CD4-positive, alpha-beta memory T cell (primary cell): ENCODE measurements around the gene HACD3. TPM values are rescaled to one million over a fixed set of nuclear protein-coding genes. Genes with fewer than 3 reads are reported as not detected.

Experiments
- CTCF ChIA-PET: fragments of 350-600 bp; sonication (Branson Sonifier 250); formaldehyde crosslinking; loops from one replicate; lab custom pipeline; 2021; ENCODE audit warnings: inconsistent platforms; ENCODE audit not compliant: partially characterized antibody; lab: Charles Lee
- POLR2A ChIA-PET: fragments of 350-600 bp; sonication (Branson Sonifier 250); formaldehyde crosslinking; loops from one replicate; lab custom pipeline; 2021; ENCODE audit not compliant: partially characterized antibody; lab: Charles Lee
- DNase-seq, 5 donors: peaks; one replicate each; pipeline versions ENCODE4 v3.0.0 to v3.0.0-alpha.2; 2020 to 2022; ENCODE audit warnings: mixed read lengths in 1 of 5
- H3K27ac ChIP-seq: one replicate; pipeline ENCODE4 v1.7.0; 2013; ENCODE audit warnings: low read depth, low read length
- H3K27me3 ChIP-seq: 2 replicates; pipeline ENCODE4 v1.7.0; 2013; ENCODE audit warnings: mild to moderate bottlenecking, low read length, moderate library complexity; ENCODE audit not compliant: insufficient read depth
- H3K36me3 ChIP-seq: 2 replicates; pipeline ENCODE4 v1.7.0; 2013; ENCODE audit warnings: mild to moderate bottlenecking, low read length, moderate library complexity; ENCODE audit not compliant: insufficient read depth
- H3K4me1 ChIP-seq: 2 replicates; pipeline ENCODE4 v1.7.0; 2013; ENCODE audit warnings: mild to moderate bottlenecking, low read length, moderate library complexity; ENCODE audit not compliant: insufficient read depth
- H3K4me3 ChIP-seq, 2 donors: one replicate each; pipeline ENCODE4 v1.7.0; 2013; ENCODE audit warnings: low read length in 2 of 2, mild to moderate bottlenecking in 1 of 2
- H3K9me3 ChIP-seq, 2 donors: one replicate each; pipeline ENCODE4 v1.7.0; 2013; ENCODE audit warnings: low read length in 2 of 2, control low read depth in 1 of 2; ENCODE audit not compliant: control insufficient read depth in 1 of 2
- H3K27ac Mint-ChIP-seq, 7 donors: one replicate each; pipeline ENCODE4 v1.8.0; 2020 to 2021; ENCODE audit warnings: mixed read lengths in 7 of 7, mild to moderate bottlenecking in 6 of 7, inconsistent platforms in 3 of 7, moderate library complexity in 3 of 7
- H3K27me3 Mint-ChIP-seq, 2 donors: one replicate each; pipeline ENCODE4 v1.8.0; 2020 to 2021; ENCODE audit warnings: mixed read lengths in 2 of 2
- H3K36me3 Mint-ChIP-seq, 2 donors: one replicate each; pipeline ENCODE4 v1.8.0; 2020 to 2021; ENCODE audit warnings: mixed read lengths in 2 of 2, inconsistent platforms in 1 of 2, mild to moderate bottlenecking in 1 of 2
- H3K4me1 Mint-ChIP-seq, 4 donors: one replicate each; pipeline ENCODE4 v1.8.0; 2020 to 2021; ENCODE audit warnings: mixed read lengths in 4 of 4, mild to moderate bottlenecking in 1 of 4
- H3K4me3 Mint-ChIP-seq, 8 donors: one replicate each; pipeline ENCODE4 v1.8.0; 2020 to 2021; ENCODE audit warnings: mixed read lengths in 8 of 8, mild to moderate bottlenecking in 7 of 8, moderate library complexity in 6 of 8, inconsistent platforms in 3 of 8
- H3K9me3 Mint-ChIP-seq, 8 donors: one replicate each; pipeline ENCODE4 v1.8.0; 2020 to 2021; ENCODE audit warnings: mixed read lengths in 8 of 8, mild to moderate bottlenecking in 5 of 8, inconsistent platforms in 3 of 8, moderate library complexity in 1 of 8
- intact Hi-C: fragments of 100-400 bp; cut with micrococcal nuclease; formaldehyde crosslinking; loops from one replicate; pipeline ENCODE4 v1.15.1; 2023
- polyA plus RNA-seq, 2 donors: library from polyadenylated mRNA; unstranded; fragments of 300-500 nt; fragmentation: Illumina TruSeq; gene quantifications; one replicate each; pipeline ENCODE4 v1.2.3, GENCODE V29; 2021
- total RNA-seq, 2 experiments: library from RNA; stranded (reverse); gene quantifications; one replicate each; pipeline ENCODE4 v1.2.3, GENCODE V29; 2021

HACD3 gene
- total and polyA plus RNA-seq, 4 experiments from 2014 or later, result 23.1 to 35.9 (median 29.7) TPM

- H3K4me3 Mint-ChIP-seq, result peak within 1 kb of the TSS; percentile 85 to 100 (median 95)
- H3K27ac Mint-ChIP-seq, result peak within 1 kb of the TSS; percentile 82 to 97 (median 97)
- POLR2A ChIA-PET, result interaction anchor here (0.8 to 3.2 kb wide), 4 partner anchors 13 to 776 kb away, joined by 4 to 36 read pairs (median 11); partner anchors contain the start of genes DIS3L, HACD3, INTS14 and RAB11A
- peak within 1 kb of the TSS; percentile 85 for H3K27ac ChIP-seq
- H3K9me3 ChIP-seq, result no peaks in the 10 kb centered on the region
- peak within 1 kb of the TSS; percentile 86 to 96 for H3K4me3 ChIP-seq
- H3K27me3 Mint-ChIP-seq, result no peaks in the 10 kb centered on the region
- CTCF ChIA-PET, result interaction anchor here (0.6 to 0.7 kb wide), 3 partner anchors 9 to 808 kb away, joined by 3 to 4 read pairs (median 4); no protein-coding TSS in a partner anchor
- peaks cover 0 to 28% of the 10 kb centered on the region in 2 donors for H3K36me3 Mint-ChIP-seq
- peaks cover 6% of the 10 kb centered on the region for H3K36me3 ChIP-seq
- no peaks in the 10 kb centered on the region for H3K9me3 Mint-ChIP-seq
- H3K4me1 Mint-ChIP-seq, result peaks cover 23 to 53% (median 38%) of the 10 kb centered on the region in 4 donors
- no peaks in the 10 kb centered on the region for H3K27me3 ChIP-seq
- intact Hi-C loops, result loop anchor here (1.0 to 2.0 kb wide), 4 partner anchors 13 to 1354 kb away; partner anchors contain the start of genes HACD3, INTS14, PPIB and RAB11A
- H3K4me1 ChIP-seq, result peaks cover 52% of the 10 kb centered on the region
- DNase-seq, result peak; percentile 92 to 93 (median 92)
These were observed 13.0 kb upstream of the HACD3 start, which contains the start of gene DPP8 for GRCh38 chr15:65516997-65517865. Gene DPP8 (minus strand): TSS chr15:65517689. CDS start chr15:65512553, 5,136 bp downstream.

GRCh38 chr15:65517866-65518207, 12.4 kb upstream of the HACD3 start:
- H3K4me1 Mint-ChIP-seq, result peaks cover 22 to 47% (median 34%) of the 10 kb centered on the region in 4 donors
- POLR2A ChIA-PET, result interaction anchor here (3.2 kb wide), 1 partner anchor 12 kb away, joined by 36 read pairs; the partner anchor contains the start of gene HACD3
- H3K4me1 ChIP-seq, result peaks cover 46% of the 10 kb centered on the region
- H3K4me3 ChIP-seq, result peak overlapping the region; percentile 86 to 96
- peak overlapping the region; percentile 85 to 100 (median 95) for H3K4me3 Mint-ChIP-seq
- H3K27me3 ChIP-seq, result no peaks in the 10 kb centered on the region
- intact Hi-C loops, result loop anchor here (1.0 to 2.0 kb wide), 4 partner anchors 12 to 1355 kb away; partner anchors contain the start of genes HACD3, INTS14, PPIB and RAB11A
- CTCF ChIA-PET, result interaction anchor here (0.7 kb wide), 1 partner anchor 14 kb away, joined by 3 read pairs; no protein-coding TSS in a partner anchor
- no peaks in the 10 kb centered on the region for H3K9me3 ChIP-seq
- H3K27ac Mint-ChIP-seq, result peak overlapping the region; percentile 74 to 97 (median 97)
- H3K27ac ChIP-seq, result peak overlapping the region; percentile 85
- no peaks in the 10 kb centered on the region for H3K9me3 Mint-ChIP-seq
- peaks cover 0 to 22% of the 10 kb centered on the region in 2 donors for H3K36me3 Mint-ChIP-seq
- H3K36me3 ChIP-seq, result peaks cover 4% of the 10 kb centered on the region
- no peaks in the 10 kb centered on the region for H3K27me3 Mint-ChIP-seq
- DNase-seq, result no peak

GRCh38 chr15:65518633-65519285, 11.5 kb upstream of the HACD3 start:
- no peaks in the 10 kb centered on the region for H3K27me3 Mint-ChIP-seq
- Histone ChIP-seq H3K4me1 (peaks cover 36% of the 10 kb centered on the region), H3K27me3 (no peaks in the 10 kb centered on the region), H3K36me3 (peaks cover 4% of the 10 kb centered on the region), H3K4me3 (no peak overlapping the region), H3K9me3 (no peaks in the 10 kb centered on the region), H3K27ac (no peak overlapping the region)
- POLR2A ChIA-PET, result interaction anchor here (3.2 kb wide), 1 partner anchor 11 kb away, joined by 36 read pairs; the partner anchor contains the start of gene HACD3
- peaks cover 0 to 14% of the 10 kb centered on the region in 2 donors for H3K36me3 Mint-ChIP-seq
- CTCF ChIA-PET, result interaction anchor here (0.6 to 0.7 kb wide), 3 partner anchors 15 to 1427 kb away, joined by 3 read pairs; no protein-coding TSS in a partner anchor
- no peak overlapping the region for H3K4me3 Mint-ChIP-seq
- H3K9me3 Mint-ChIP-seq, result no peaks in the 10 kb centered on the region
- H3K27ac Mint-ChIP-seq, result no peak overlapping the region
- H3K4me1 Mint-ChIP-seq, result peaks cover 20 to 38% (median 28%) of the 10 kb centered on the region in 4 donors
- DNase-seq, result no peak
- intact Hi-C loops, result no loop called here

DNA sequence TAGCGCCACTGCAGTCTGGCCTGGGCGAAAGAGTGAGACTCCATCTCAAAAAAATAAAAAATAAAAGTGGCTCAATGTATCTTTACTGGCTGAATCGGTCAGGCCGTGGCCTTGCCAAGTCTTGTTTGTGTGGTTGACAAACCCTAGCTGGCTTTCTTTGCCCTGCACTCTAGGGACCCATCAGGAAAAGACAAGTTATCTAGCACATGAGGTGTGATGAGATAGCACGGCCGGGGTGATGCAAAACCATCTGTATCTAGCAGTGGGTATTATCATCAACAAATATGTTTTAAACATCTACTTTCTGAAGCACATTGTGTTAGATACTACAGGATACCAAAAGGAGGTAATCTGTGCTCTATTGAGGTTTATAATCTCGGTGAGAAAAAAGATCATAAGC, 8.9 kb upstream of the HACD3 start:
- intact Hi-C loops, result no loop called here
- Mint-ChIP-seq H3K9me3 (no peaks in the 10 kb centered on the region), H3K4me1 (peaks cover 7 to 13% (median 9%) of the 10 kb centered on the region in 4 donors), H3K4me3 (no peak overlapping the region), H3K27me3 (no peaks in the 10 kb centered on the region), H3K27ac (peak overlapping the region in 1 of 7 donors; percentile 72), H3K36me3 (peaks cover 0 to 8% of the 10 kb centered on the region in 2 donors)
- H3K27ac ChIP-seq, result no peak overlapping the region
- H3K27me3 ChIP-seq, result no peaks in the 10 kb centered on the region
- no peak for DNase-seq
- H3K36me3 ChIP-seq, result no peaks in the 10 kb centered on the region
- H3K4me3 ChIP-seq, result no peak overlapping the region
- H3K9me3 ChIP-seq, result no peaks in the 10 kb centered on the region
- ChIA-PET CTCF (no interaction called here), POLR2A (no interaction called here)
- peaks cover 11% of the 10 kb centered on the region for H3K4me1 ChIP-seq

GRCh38 chr15:65524226-65524625, 6.0 kb upstream of the HACD3 start:
- intact Hi-C loops, result no loop called here
- Histone ChIP-seq H3K9me3 (no peaks in the 10 kb centered on the region), H3K4me1 (no peaks in the 10 kb centered on the region), H3K36me3 (no peaks in the 10 kb centered on the region), H3K27ac (no peak overlapping the region), H3K27me3 (no peaks in the 10 kb centered on the region), H3K4me3 (no peak overlapping the region)
- Mint-ChIP-seq H3K27me3 (no peaks in the 10 kb centered on the region), H3K4me1 (no peaks in the 10 kb centered on the region), H3K4me3 (no peak overlapping the region), H3K36me3 (no peaks in the 10 kb centered on the region), H3K9me3 (no peaks in the 10 kb centered on the region), H3K27ac (no peak overlapping the region)
- DNase-seq, result no peak
- ChIA-PET POLR2A (no interaction called here), CTCF (no interaction called here)

DNA sequence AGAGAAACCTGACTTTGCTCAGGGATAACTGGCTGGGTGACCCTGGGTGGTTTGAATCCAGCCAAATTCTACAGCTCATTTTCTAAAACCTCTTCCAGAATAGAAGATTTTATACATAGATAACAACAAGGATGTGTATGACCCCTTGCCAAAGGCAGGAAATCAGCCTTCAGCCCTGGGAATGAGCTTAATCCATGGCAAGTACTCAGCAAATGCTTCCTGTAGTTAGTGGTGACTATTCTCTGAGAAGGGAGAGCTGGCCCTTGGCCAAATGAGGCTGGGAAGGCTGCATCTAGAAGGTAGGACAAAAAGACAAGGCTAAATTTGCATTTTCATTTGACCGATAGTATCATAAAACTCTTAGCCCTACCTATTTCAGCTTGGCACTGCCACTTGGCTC, 4.6 kb upstream of the HACD3 start:
- no peaks in the 10 kb centered on the region for H3K36me3 ChIP-seq
- no peak overlapping the region for H3K27ac Mint-ChIP-seq

More for the DNA sequence above, 4.6 kb upstream of the HACD3 start:
- ChIA-PET CTCF (interaction anchor here (0.7 to 1.2 kb wide), 3 partner anchors 9 to 736 kb away, joined by 3 read pairs; no protein-coding TSS in a partner anchor), POLR2A (interaction anchor here (1.1 kb wide), 1 partner anchor 14 kb away, joined by 3 read pairs; no protein-coding TSS in a partner anchor)
- Histone ChIP-seq H3K4me1 (peaks cover 4% of the 10 kb centered on the region), H3K9me3 (no peaks in the 10 kb centered on the region), H3K27ac (no peak overlapping the region), H3K4me3 (no peak overlapping the region), H3K27me3 (no peaks in the 10 kb centered on the region)
- no peak overlapping the region for H3K4me3 Mint-ChIP-seq
- intact Hi-C loops, result no loop called here
- H3K36me3 Mint-ChIP-seq, result no peaks in the 10 kb centered on the region
- no peaks in the 10 kb centered on the region for H3K27me3 Mint-ChIP-seq
- H3K9me3 Mint-ChIP-seq, result no peaks in the 10 kb centered on the region
- no peak for DNase-seq
- H3K4me1 Mint-ChIP-seq, result peaks cover 2 to 10% (median 5%) of the 10 kb centered on the region in 4 donors
